ENCODE data around the gene SELPLG.

Gene SELPLG

GRCh38 chr12:108647585-108648287 is 14.0 kb upstream of the SELPLG start:
- TF ChIP-seq GATA1 (IDR thresholded peaks at IDR 0.05; ENCODE audit: low read depth, low read length) (no peak), POLR2A (IDR thresholded peaks at IDR 0.05; ENCODE audit: low read length) (no peak)
- DNase-seq: no peak

GRCh38 chr12:108646600-108647579 is 13.2 kb upstream of the SELPLG start:
- DNase-seq: no peak
- no peak for TF ChIP-seq GATA1 (IDR thresholded peaks at IDR 0.05; ENCODE audit: low read depth, low read length)

- no peak for DNase-seq
These were observed 12.2 kb upstream of the SELPLG start for GRCh38 chr12:108645686-108646599.

GRCh38 chr12:108644811-108645120 is 11.1 kb upstream of the SELPLG start:
- DNase-seq: no peak
- TF ChIP-seq POLR2A (IDR thresholded peaks at IDR 0.05; ENCODE audit: low read length): no peak
- TF ChIP-seq GATA1 (IDR thresholded peaks at IDR 0.05; ENCODE audit: low read depth, low read length): no peak

More at GRCh38 chr12:108645686-108646599, 12.2 kb upstream of the SELPLG start:
- TF ChIP-seq GATA1 (IDR thresholded peaks at IDR 0.05; ENCODE audit: low read depth, low read length): no peak
- TF ChIP-seq POLR2A (IDR thresholded peaks at IDR 0.05; ENCODE audit: low read length): no peak

- TF ChIP-seq GATA1 (IDR thresholded peaks at IDR 0.05; ENCODE audit: low read depth, low read length): no peak
- TF ChIP-seq POLR2A (IDR thresholded peaks at IDR 0.05; ENCODE audit: low read length): no peak
- no peak for DNase-seq
These were observed 10.5 kb upstream of the SELPLG start for GRCh38 chr12:108643941-108644810.

GRCh38 chr12:108642899-108643654 is 9.4 kb upstream of the SELPLG start:
- no peak for DNase-seq
- TF ChIP-seq POLR2A (IDR thresholded peaks at IDR 0.05; ENCODE audit: low read length) (no peak), GATA1 (IDR thresholded peaks at IDR 0.05; ENCODE audit: low read depth, low read length) (no peak)

- no peak for DNase-seq
- TF ChIP-seq GATA1 (IDR thresholded peaks at IDR 0.05; ENCODE audit: low read depth, low read length) (no peak), POLR2A (IDR thresholded peaks at IDR 0.05; ENCODE audit: low read length) (no peak)
These were observed 8.7 kb upstream of the SELPLG start for GRCh38 chr12:108642269-108642870.

GRCh38 chr12:108641446-108642268 is 8.0 kb upstream of the SELPLG start:
- DNase-seq: no peak
- no peak for TF ChIP-seq POLR2A (IDR thresholded peaks at IDR 0.05; ENCODE audit: low read length)

GRCh38 chr12:108640802-108641445 is 7.2 kb upstream of the SELPLG start:
- TF ChIP-seq GATA1 (IDR thresholded peaks at IDR 0.05; ENCODE audit: low read depth, low read length): peak; percentile 23
- TF ChIP-seq POLR2A (IDR thresholded peaks at IDR 0.05; ENCODE audit: low read length): peak; percentile 28
- peak; percentile 90 to 92 for DNase-seq

GRCh38 chr12:108638997-108639822 is 5.5 kb upstream of the SELPLG start:
- no peak for DNase-seq
- TF ChIP-seq GATA1 (IDR thresholded peaks at IDR 0.05; ENCODE audit: low read depth, low read length): no peak
- TF ChIP-seq POLR2A (IDR thresholded peaks at IDR 0.05; ENCODE audit: low read length): no peak

Data from erythroblast (primary cell).